Sciatic nerve (tissue), 1 donor: ENCODE measurements around the gene INS. TPM values are rescaled to one million over a fixed set of nuclear protein-coding genes. Genes with fewer than 3 reads are reported as not detected.

Experiments used
- microRNA-seq: library from miRNA; unstranded; fragments of <30 nt; microRNA quantifications from one replicate; pipeline ENCODE4 v1.2.0, GENCODE V29; 2020
- total RNA-seq: library from RNA; stranded (reverse); fragmentation: NEBNext Ultra II Directional; extraction: Animal tissue kit (Norgen Biotek cat#: 25700); gene quantifications from one replicate; pipeline ENCODE4 v1.2.1, GENCODE V29; 2021
- donor health status: DM: no; HTN: no; CAD: no.

INS gene
- total RNA-seq, 1 donor from 2014 or later, result 1.5 TPM

Small RNAs within 50 kb of the gene (microRNA-seq; reads per million reads assigned to microRNA genes)
- gene MIR4686 (not detected), gene MIR483 (156 reads per million, percentile 61 among the genes with 10 or more reads in this experiment)

Other genes with a start within 250 kb of the INS start
- gene TNNT3, start 241.5 kb downstream of the INS start, total RNA-seq, result 35.6 TPM
- gene MRPL23, start 213.9 kb downstream of the INS start, total RNA-seq, result 39.5 TPM
- gene H19, start 163.4 kb downstream of the INS start, total RNA-seq, result 1,096 TPM
- 473 TPM for gene IGF2, start 21.8 kb downstream of the INS start, total RNA-seq
- gene TH, start 10.6 kb upstream of the INS start, total RNA-seq, result 0.36 TPM
- 0.80 TPM for gene ASCL2, start 109.4 kb upstream of the INS start, total RNA-seq
- 3.1 TPM for gene C11orf21, start 140.7 kb upstream of the INS start, total RNA-seq
- gene TSPAN32, start 140.8 kb upstream of the INS start, total RNA-seq, result 7.3 TPM
- 618 TPM for gene CD81, start 216.1 kb upstream of the INS start, total RNA-seq
- gene TSSC4, start 239.5 kb upstream of the INS start, total RNA-seq, result 41.0 TPM